GM23338 (cell line): ENCODE data around the gene LGALS12.

Source experiments
- CREB1 ChIP-seq: fragments of 250-450 bp; sonication (Bioruptor Pico); IDR thresholded peaks from 2 replicates; pipeline ENCODE4 v1.5.0; 2020; ENCODE audit warnings: low read depth, mild to moderate bottlenecking, moderate library complexity
- CTCF ChIP-seq, 2 experiments: fragments of 200-600 bp in 1 of 2; sonication (generic) in 1 of 2; conservative IDR thresholded peaks; 2 replicates each; pipeline versions ENCODE4 v1.5.1 to v1.6.1; 2016 to 2017; ENCODE audit warnings: antibody characterized with exemption in 2 of 2, low read depth in 2 of 2, mild to moderate bottlenecking in 2 of 2, moderate library complexity in 1 of 2
- ETS1 ChIP-seq: IDR thresholded peaks from 2 replicates; pipeline ENCODE4 v1.6.1; 2016; ENCODE audit warnings: antibody characterized with exemption
- EZH2 ChIP-seq: fragments of 200-600 bp; sonication (generic); IDR thresholded peaks from one replicate; pipeline ENCODE4 v1.8.0; 2017; ENCODE audit warnings: antibody characterized with exemption, mild to moderate bottlenecking, low read depth; ENCODE audit not compliant: unreplicated experiment
- EZH2phosphoT487 ChIP-seq: fragments of 200-600 bp; sonication (generic); IDR thresholded peaks from one replicate; pipeline ENCODE4 v1.8.1; 2018; ENCODE audit warnings: antibody characterized with exemption; ENCODE audit not compliant: unreplicated experiment
- JUNB ChIP-seq: IDR thresholded peaks from one replicate; pipeline ENCODE4 v1.6.1; 2016; ENCODE audit warnings: antibody characterized with exemption; ENCODE audit not compliant: unreplicated experiment
- NANOG ChIP-seq: IDR thresholded peaks from 2 replicates; pipeline ENCODE4 v1.6.1; 2016; ENCODE audit warnings: antibody characterized with exemption, borderline replicate concordance
- POLR2AphosphoS5 ChIP-seq: IDR thresholded peaks from 2 replicates; pipeline ENCODE4 v1.6.1; 2016; ENCODE audit warnings: antibody characterized with exemption, low read depth
- REST ChIP-seq: IDR thresholded peaks from one replicate; pipeline ENCODE4 v1.6.1; 2018; ENCODE audit warnings: antibody characterized with exemption; ENCODE audit not compliant: unreplicated experiment
- STAT1 ChIP-seq: IDR thresholded peaks from one replicate; pipeline ENCODE4 v1.6.1; 2016; ENCODE audit warnings: antibody characterized with exemption; ENCODE audit not compliant: unreplicated experiment
- ZNF114 ChIP-seq: fragments of 250-450 bp; sonication (Bioruptor Pico); IDR thresholded peaks from 2 replicates; pipeline ENCODE4 v1.5.0; 2020; ENCODE audit warnings: mild to moderate bottlenecking, moderate library complexity
- ZNF331 ChIP-seq: fragments of 250-450 bp; sonication (Bioruptor Pico); IDR thresholded peaks from 2 replicates; pipeline ENCODE4 v1.5.0; 2020; ENCODE audit warnings: low read depth, mild to moderate bottlenecking, moderate library complexity

- TF ChIP-seq CTCF (conservative IDR thresholded peaks at IDR 0.05; ENCODE audit: low read depth in 2 of 2) (no peak), EZH2phosphoT487 (no peak), REST (no peak), EZH2 (no peak), JUNB (no peak), POLR2AphosphoS5 (no peak), ETS1 (no peak), CREB1 (no peak), ZNF114 (CRISPR knock-in tag) (no peak), ZNF331 (CRISPR knock-in tag) (no peak), NANOG (no peak), STAT1 (no peak)
Observed at GRCh38 chr11:63556404-63557013, 50.6 kb downstream of the LGALS12 start.
